ENCODE data around the gene POR. TPM values are rescaled to one million over a fixed set of nuclear protein-coding genes. Genes with fewer than 3 reads are reported as not detected.

The POR gene
- total RNA-seq, 4 donors from 2014 or later: 37.8 to 71.4 (median 63.6) TPM

DNA sequence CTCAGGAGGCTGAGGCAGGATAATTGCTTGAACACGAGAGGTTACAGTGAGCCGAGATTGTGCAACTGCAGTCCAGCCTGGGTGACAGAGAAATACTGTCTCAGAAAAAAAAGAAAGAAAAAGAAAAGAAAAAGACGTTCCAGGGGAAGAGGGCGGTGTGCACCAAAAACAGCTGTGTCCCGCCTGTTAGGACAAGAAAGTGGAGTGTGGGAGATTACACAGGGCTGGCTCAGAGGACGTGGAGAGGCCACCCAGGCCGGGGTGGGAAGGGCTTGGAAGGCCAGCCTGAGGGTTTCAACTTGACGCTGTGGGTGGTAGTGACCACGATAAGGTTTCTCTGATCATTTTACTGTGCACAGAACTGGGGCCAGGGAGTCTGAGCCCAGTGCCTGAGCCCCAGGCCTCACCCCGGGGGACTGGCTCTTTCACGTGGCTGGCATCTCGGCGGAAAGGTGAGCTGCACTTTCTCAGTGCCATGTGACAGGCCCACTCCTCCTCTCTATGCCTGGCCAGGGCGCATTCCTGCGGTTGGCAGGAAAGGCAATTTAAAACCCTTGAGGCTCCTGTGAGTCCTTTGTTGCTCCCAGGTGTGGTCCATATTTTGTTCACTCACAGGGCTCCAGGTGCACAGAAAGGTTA lies 22.2 kb upstream of the POR start:
- WGBS: 64% methylated on average over 15 of the region's 15 CpGs
- Histone ChIP-seq H3K36me3 (peaks cover 6 to 16% (median 12%) of the 10 kb centered on the region in 4 donors), H3K27me3 (no peaks in the 10 kb centered on the region), H3K27ac (replicated peaks in 1 of 4) (peak overlapping the region in 2 of 4 donors; percentile 40 to 47), H3K9me3 (no peaks in the 10 kb centered on the region), H3K4me3 (no peak overlapping the region), H3K4me1 (peaks cover 0 to 8% (median 4%) of the 10 kb centered on the region in 4 donors)
- TF ChIP-seq POLR2A (IDR thresholded peaks at IDR 0.05; ENCODE audit: low read depth): no peak
- peak; percentile 48 to 50 for TF ChIP-seq POLR2AphosphoS5 (IDR thresholded peaks at IDR 0.05)
- intact Hi-C loops (cut with DNase I): no loop called here
- no peak for DNase-seq (ENCODE audit: extremely low spot score)

DNA sequence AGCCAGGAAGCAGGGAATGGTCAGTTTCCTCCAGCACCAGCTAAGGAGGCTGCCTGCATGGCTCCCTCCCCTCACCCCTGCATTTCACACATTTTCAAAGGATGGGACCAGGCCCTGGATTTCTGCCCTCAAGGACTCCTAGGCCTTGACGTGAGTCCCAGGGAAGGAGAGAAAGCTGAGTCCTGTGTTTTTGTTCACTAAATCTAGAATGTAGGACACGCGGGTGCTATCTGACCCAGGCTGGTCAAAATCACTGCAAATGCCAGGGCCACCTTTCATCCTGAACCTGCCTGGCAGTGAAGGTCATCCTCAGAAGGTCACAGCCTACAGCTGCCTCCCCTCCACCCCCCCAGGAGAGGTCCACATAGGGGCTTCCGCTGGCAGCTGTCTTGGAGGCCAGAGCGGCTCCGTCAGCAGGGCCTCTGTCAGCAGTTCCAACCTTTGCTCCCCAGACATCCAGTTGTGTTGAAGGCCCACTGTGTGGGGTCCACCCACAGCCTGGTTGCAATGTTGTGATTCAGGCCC lies 18.1 kb upstream of the POR start:
- TF ChIP-seq POLR2AphosphoS5 (IDR thresholded peaks at IDR 0.05): no peak
- no peak for TF ChIP-seq EP300 (IDR thresholded peaks at IDR 0.05)
- TF ChIP-seq POLR2A (IDR thresholded peaks at IDR 0.05; ENCODE audit: low read depth): no peak
- TF ChIP-seq, protein P1, sequence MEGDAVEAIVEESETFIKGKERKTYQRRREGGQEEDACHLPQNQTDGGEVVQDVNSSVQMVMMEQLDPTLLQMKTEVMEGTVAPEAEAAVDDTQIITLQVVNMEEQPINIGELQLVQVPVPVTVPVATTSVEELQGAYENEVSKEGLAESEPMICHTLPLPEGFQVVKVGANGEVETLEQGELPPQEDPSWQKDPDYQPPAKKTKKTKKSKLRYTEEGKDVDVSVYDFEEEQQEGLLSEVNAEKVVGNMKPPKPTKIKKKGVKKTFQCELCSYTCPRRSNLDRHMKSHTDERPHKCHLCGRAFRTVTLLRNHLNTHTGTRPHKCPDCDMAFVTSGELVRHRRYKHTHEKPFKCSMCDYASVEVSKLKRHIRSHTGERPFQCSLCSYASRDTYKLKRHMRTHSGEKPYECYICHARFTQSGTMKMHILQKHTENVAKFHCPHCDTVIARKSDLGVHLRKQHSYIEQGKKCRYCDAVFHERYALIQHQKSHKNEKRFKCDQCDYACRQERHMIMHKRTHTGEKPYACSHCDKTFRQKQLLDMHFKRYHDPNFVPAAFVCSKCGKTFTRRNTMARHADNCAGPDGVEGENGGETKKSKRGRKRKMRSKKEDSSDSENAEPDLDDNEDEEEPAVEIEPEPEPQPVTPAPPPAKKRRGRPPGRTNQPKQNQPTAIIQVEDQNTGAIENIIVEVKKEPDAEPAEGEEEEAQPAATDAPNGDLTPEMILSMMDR (IDR thresholded peaks at IDR 0.05): no peak
- H3K27ac ChIP-seq (replicated peaks in 1 of 4): no peak overlapping the region
- no peaks in the 10 kb centered on the region for H3K27me3 ChIP-seq
- no peaks in the 10 kb centered on the region for H3K36me3 ChIP-seq
- WGBS: 100% methylated on average over 3 of the region's 6 CpGs
- H3K4me3 ChIP-seq: no peak overlapping the region
- intact Hi-C loops (cut with DNase I): no loop called here
- peaks cover 0 to 8% (median 4%) of the 10 kb centered on the region in 4 donors for H3K4me1 ChIP-seq
- no peak for DNase-seq (ENCODE audit: extremely low spot score)
- no peaks in the 10 kb centered on the region for H3K9me3 ChIP-seq

DNA sequence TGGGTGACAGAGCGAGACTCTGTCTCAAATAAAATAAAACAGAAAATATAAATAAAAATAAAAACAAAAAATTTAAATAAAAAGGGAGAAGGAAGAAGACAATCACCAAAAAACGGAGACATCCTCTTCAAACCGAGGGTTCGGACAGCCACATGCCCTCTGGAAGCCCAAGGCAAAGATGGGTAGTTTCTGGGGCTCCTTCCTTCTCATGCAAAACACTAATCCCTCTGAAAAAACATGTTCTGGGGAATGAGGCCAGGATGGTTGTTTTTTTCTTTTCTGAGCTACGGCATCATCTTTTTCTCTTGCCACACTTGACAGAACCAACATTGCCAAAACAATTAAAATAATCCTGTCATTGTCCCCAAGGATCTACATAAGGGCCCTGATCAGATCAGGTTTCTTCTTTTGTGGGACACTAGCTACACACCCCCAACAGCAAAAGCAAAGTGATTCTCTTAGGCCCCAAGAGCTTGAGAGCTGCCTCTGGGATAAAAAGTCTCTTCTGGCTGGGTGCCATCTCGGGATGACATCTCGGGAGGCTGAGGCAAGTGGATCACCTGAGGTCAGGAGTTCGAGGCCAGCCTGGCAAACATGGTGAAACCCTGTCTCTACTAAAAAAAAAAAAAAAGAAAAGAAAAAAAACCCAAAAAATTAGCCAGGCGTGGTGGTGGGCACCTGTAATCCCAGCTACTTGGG lies 14.2 kb upstream of the POR start:
- H3K27ac ChIP-seq (replicated peaks in 1 of 4): no peak overlapping the region

DNA sequence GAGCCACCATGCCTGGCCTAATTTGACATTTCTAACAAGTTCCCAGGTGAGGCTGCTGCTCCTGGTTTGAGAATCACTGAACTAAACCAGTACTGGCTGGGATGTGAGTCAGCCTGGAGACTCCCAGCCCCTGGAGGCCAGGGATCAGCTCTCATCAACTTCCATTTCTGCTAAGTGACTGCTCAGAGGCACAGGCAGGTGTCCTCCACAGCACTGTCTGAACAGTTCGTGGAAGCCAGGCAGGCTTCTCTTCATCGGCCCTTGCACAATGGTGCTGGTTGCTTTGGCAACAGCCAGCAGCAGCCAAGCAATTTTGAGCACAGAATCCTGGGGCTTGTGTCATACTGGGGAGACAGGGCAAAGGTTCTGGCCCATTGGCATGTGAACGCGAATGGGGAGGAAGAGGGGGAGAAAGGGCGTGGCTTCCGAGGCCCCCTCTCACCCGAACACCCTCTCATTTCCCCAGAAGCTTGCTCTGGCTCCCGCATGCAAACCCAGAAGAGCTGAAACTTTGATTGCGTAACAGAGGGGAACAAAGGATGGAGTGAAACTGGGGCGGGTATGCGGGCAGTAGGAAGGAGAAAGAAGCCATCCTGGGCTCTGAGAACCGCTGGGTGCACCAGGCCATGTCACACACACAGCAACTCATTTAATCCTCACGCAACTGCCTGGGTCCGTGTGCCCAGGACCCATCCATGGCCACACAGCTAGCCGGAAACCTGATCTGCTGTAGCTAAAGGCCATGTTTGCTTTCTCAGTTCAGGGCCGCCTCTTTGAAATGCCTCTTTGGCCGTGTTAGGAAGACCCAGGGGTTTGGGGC lies 9.0 kb upstream of the POR start:
- H3K4me3 ChIP-seq: no peak overlapping the region
- intact Hi-C loops (cut with DNase I): no loop called here
- DNase-seq (ENCODE audit: extremely low spot score): no peak
- H3K36me3 ChIP-seq: no peaks in the 10 kb centered on the region
- peak overlapping the region in 3 of 4 donors; percentile 7 to 54 (median 50) for H3K27ac ChIP-seq (replicated peaks in 1 of 4)
- peaks cover 0 to 8% (median 6%) of the 10 kb centered on the region in 4 donors for H3K4me1 ChIP-seq
- H3K27me3 ChIP-seq: no peaks in the 10 kb centered on the region
- peak; percentile 35 to 59 for TF ChIP-seq POLR2AphosphoS5 (IDR thresholded peaks at IDR 0.05)
- TF ChIP-seq, protein P1 (IDR thresholded peaks at IDR 0.05): no peak
- no peaks in the 10 kb centered on the region for H3K9me3 ChIP-seq
- 48% methylated on average over 17 of the region's 17 CpGs for WGBS

More for the DNA sequence above, 14.2 kb upstream of the POR start:
- intact Hi-C loops (cut with DNase I): no loop called here
- H3K27me3 ChIP-seq: no peaks in the 10 kb centered on the region
- H3K4me1 ChIP-seq: peaks cover 0 to 5% (median 3%) of the 10 kb centered on the region in 4 donors
- no peaks in the 10 kb centered on the region for H3K36me3 ChIP-seq
- no peak for TF ChIP-seq POLR2AphosphoS5 (IDR thresholded peaks at IDR 0.05)
- TF ChIP-seq POLR2A (IDR thresholded peaks at IDR 0.05; ENCODE audit: low read depth): no peak
- TF ChIP-seq, protein P1 (IDR thresholded peaks at IDR 0.05): no peak
- no peak for TF ChIP-seq EP300 (IDR thresholded peaks at IDR 0.05)
- WGBS: 93% methylated on average over 9 of the region's 9 CpGs
- DNase-seq (ENCODE audit: extremely low spot score): no peak
- H3K4me3 ChIP-seq: no peak overlapping the region
- H3K9me3 ChIP-seq: no peaks in the 10 kb centered on the region

All from esophagus muscularis mucosa (tissue), 4 donors.